Fibroblast of villous mesenchyme (primary cell): Measurements from ENCODE around the gene FBXW11. TPM values are rescaled to one million over a fixed set of nuclear protein-coding genes. Genes with fewer than 3 reads are reported as not detected.
A peak's percentile ranks its signal among the peaks of the same experiment; 100 is the strongest.

Experiments used
- DNase-seq: peaks from one replicate; pipeline ENCODE4 v3.0.0-alpha.2; 2010; ENCODE audit warnings: low read depth
- H3K4me3 ChIP-seq: 2 replicates; pipeline ENCODE4 v1.5.1; 2011; ENCODE audit warnings: low read depth, mild to moderate bottlenecking, low read length
- CTCF ChIP-seq: IDR thresholded peaks from 2 replicates; pipeline ENCODE4 v1.5.1; 2012; ENCODE audit warnings: low read depth, mild to moderate bottlenecking, low read length; ENCODE audit not compliant: insufficient read depth
- total RNA-seq: library from RNA; depleted of rRNA; stranded (reverse); fragments of >200 nt; gene quantifications from 2 replicates; pipeline ENCODE4 v1.2.3, GENCODE V29; 2012

Gene FBXW11
- total RNA-seq, 1 donor, result 112 TPM

GRCh38 chr5:171975877-171976667, 30.4 kb downstream of the FBXW11 start:
- H3K4me3 ChIP-seq, result no peak overlapping the region
- no peak for DNase-seq
- no peak for TF ChIP-seq CTCF

- DNase-seq, result peak; percentile 26
- no peak for TF ChIP-seq CTCF
- no peak overlapping the region for H3K4me3 ChIP-seq
Measured at GRCh38 chr5:171975262-171975876, 31.1 kb downstream of the FBXW11 start.

GRCh38 chr5:171970826-171971225, 35.6 kb downstream of the FBXW11 start:
- no peak for DNase-seq
- no peak overlapping the region for H3K4me3 ChIP-seq
- no peak for TF ChIP-seq CTCF

- DNase-seq, result no peak
- no peak for TF ChIP-seq CTCF
- no peak overlapping the region for H3K4me3 ChIP-seq
Measured at GRCh38 chr5:171969288-171969880, 37.1 kb downstream of the FBXW11 start.

- no peak for TF ChIP-seq CTCF
- no peak for DNase-seq
- H3K4me3 ChIP-seq, result no peak overlapping the region
Measured at GRCh38 chr5:171968531-171968930, 37.9 kb downstream of the FBXW11 start.

GRCh38 chr5:171966964-171967363, 39.5 kb downstream of the FBXW11 start:
- TF ChIP-seq CTCF, result no peak

More at GRCh38 chr5:171966964-171967363, 39.5 kb downstream of the FBXW11 start:
- no peak overlapping the region for H3K4me3 ChIP-seq
- DNase-seq, result no peak
